ENCODE results near the gene ZNF414.
"Not testable (repeated sequence)": the region's sequence is repeated elsewhere in the genome, so short reads cannot be mapped to it uniquely, and the experiment has no call there.

Gene ZNF414

GRCh38 chr19:8513687-8514504, at the start of gene ZNF414:
TSS of gene ZNF414 (minus strand) at chr19:8514167. CDS start at chr19:8514046, 121 bp downstream.
- Mint-ChIP-seq H3K27me3 (ENCODE audit: low read depth) (no peaks in the 10 kb centered on the region), H3K9me3 (no peaks in the 10 kb centered on the region), H3K4me3 (peak within 1 kb of the TSS; percentile 91), H3K27ac (peak within 1 kb of the TSS; percentile 99), H3K4me1 (ENCODE audit: low read depth) (peaks cover 45% of the 10 kb centered on the region), H3K36me3 (ENCODE audit: low read depth) (peaks cover 24% of the 10 kb centered on the region)

- Mint-ChIP-seq H3K27me3 (ENCODE audit: low read depth) (no peaks in the 10 kb centered on the region), H3K27ac (peak overlapping the region; percentile 20), H3K4me1 (ENCODE audit: low read depth) (peaks cover 32% of the 10 kb centered on the region), H3K9me3 (no peaks in the 10 kb centered on the region), H3K36me3 (ENCODE audit: low read depth) (peaks cover 25% of the 10 kb centered on the region), H3K4me3 (no peak overlapping the region)
Measured at GRCh38 chr19:8561075-8561764, 47.3 kb upstream of the ZNF414 start.

GRCh38 chr19:8558325-8558724, 44.4 kb upstream of the ZNF414 start:
- H3K4me1 Mint-ChIP-seq (ENCODE audit: low read depth) = peaks cover 28% of the 10 kb centered on the region
- no peak overlapping the region for H3K4me3 Mint-ChIP-seq
- H3K27ac Mint-ChIP-seq = peak overlapping the region; percentile 80
- peaks cover 27% of the 10 kb centered on the region for H3K36me3 Mint-ChIP-seq (ENCODE audit: low read depth)
- no peaks in the 10 kb centered on the region for H3K9me3 Mint-ChIP-seq
- H3K27me3 Mint-ChIP-seq (ENCODE audit: low read depth) = no peaks in the 10 kb centered on the region

DNA sequence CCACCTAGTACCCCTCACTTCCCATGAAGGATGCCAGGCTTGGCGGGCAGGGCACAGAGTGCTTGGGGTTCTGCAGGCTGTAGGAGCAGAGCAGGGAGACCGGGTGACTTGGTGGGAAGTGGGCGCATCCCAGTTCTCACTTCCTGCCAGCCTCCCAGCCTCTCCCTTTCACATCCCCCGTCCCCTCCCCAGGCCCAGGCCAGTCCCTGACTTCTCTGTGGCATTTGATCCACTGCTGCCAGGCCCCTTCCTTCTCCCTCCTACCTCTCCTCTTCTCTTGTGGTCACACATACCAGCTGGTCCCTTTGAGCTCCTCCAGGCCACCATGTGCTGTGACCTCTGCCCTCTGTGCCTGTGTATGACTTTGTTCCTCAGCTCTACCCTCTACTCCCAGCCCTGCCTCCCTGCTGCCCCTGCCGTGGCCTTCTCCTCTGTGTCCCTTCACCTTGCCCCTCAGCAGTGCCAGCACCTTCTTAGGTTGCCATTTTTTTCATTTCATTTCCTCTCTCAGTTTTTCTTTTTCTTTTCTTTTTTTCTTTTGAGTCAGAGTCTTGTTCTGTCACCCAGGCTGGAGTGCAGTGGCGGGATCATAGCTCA, 43.8 kb upstream of the ZNF414 start:
- Mint-ChIP-seq H3K4me1 (ENCODE audit: low read depth) (peaks cover 27% of the 10 kb centered on the region), H3K27ac (peak overlapping the region; percentile 80), H3K9me3 (no peaks in the 10 kb centered on the region), H3K27me3 (ENCODE audit: low read depth) (no peaks in the 10 kb centered on the region), H3K36me3 (ENCODE audit: low read depth) (peaks cover 31% of the 10 kb centered on the region), H3K4me3 (no peak overlapping the region)

DNA sequence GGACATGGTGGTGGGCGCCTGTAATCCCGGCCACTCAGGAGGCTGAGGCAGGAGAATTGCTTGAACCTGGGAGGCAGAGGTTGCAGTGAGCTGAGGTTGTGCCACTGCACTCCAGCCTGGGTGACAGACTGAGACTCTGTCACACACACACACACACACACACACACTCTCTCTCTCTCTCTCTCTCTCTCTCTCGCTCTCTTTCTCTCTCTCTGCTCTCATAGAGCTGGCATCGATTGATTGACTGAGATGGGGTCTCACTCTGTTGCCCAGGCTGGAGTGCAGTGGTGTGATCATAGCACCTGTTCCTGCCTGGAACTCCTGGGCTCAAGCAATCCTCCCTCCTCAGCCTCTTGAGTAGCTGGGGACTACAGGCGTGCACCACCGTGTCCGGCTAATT, 39.8 kb upstream of the ZNF414 start:
- peaks cover 18% of the 10 kb centered on the region for H3K4me1 Mint-ChIP-seq (ENCODE audit: low read depth)
- not testable (repeated sequence) for H3K27me3 Mint-ChIP-seq (ENCODE audit: low read depth); H3K4me3 Mint-ChIP-seq; H3K9me3 Mint-ChIP-seq; H3K27ac Mint-ChIP-seq
- peaks cover 47% of the 10 kb centered on the region for H3K36me3 Mint-ChIP-seq (ENCODE audit: low read depth)

DNA sequence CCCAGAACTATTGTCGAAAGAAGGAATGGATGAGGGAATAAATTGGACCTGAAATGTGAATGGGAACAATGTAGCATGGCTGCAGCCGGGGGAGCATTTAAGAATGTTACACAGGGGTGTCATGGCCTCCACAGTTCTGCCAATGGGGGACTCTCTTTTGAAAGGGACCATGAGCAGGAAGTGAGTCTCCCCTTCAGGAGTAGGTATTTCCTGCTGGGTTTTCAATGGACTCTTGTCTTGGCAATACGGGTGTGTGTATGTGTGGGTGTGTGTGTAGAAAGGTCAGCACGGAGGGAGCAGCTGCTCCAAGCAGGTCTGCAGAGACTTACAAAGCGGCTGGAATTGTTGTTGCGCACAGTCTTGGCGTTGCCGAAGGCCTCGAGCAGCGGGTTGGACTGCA, 38.8 kb upstream of the ZNF414 start:
- no peaks in the 10 kb centered on the region for H3K27me3 Mint-ChIP-seq (ENCODE audit: low read depth)
- no peak overlapping the region for H3K4me3 Mint-ChIP-seq
- peaks cover 46% of the 10 kb centered on the region for H3K36me3 Mint-ChIP-seq (ENCODE audit: low read depth)
- H3K9me3 Mint-ChIP-seq = no peaks in the 10 kb centered on the region
- H3K4me1 Mint-ChIP-seq (ENCODE audit: low read depth) = peaks cover 11% of the 10 kb centered on the region
- H3K27ac Mint-ChIP-seq = no peak overlapping the region

GRCh38 chr19:8550070-8550469, 36.1 kb upstream of the ZNF414 start:
- H3K27ac Mint-ChIP-seq = no peak overlapping the region
- H3K27me3 Mint-ChIP-seq (ENCODE audit: low read depth) = no peaks in the 10 kb centered on the region
- H3K36me3 Mint-ChIP-seq (ENCODE audit: low read depth) = peaks cover 51% of the 10 kb centered on the region
- no peaks in the 10 kb centered on the region for H3K9me3 Mint-ChIP-seq
- no peak overlapping the region for H3K4me3 Mint-ChIP-seq
- H3K4me1 Mint-ChIP-seq (ENCODE audit: low read depth) = peaks cover 6% of the 10 kb centered on the region

DNA sequence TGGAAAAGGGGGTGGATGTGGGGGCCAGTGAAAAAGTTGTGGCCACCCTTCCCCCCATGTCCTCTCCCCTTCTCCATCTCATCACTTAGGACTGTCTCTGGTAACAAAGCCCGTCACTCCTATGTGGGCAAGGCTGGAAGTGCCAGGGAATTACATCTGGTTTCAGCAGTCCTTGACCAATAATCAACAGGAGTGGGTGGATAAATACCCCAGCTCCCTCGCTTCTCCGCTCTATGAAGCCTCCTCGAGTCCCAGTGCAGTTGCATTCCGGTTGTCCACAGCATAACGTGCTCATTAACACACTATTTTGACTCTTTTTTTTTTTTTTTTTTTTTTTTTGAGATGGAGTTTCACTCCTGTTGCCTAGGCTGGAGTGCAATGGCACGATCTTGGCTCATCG, 31.8 kb upstream of the ZNF414 start:
- Mint-ChIP-seq H3K4me3 (no peak overlapping the region), H3K36me3 (ENCODE audit: low read depth) (peaks cover 33% of the 10 kb centered on the region), H3K27me3 (ENCODE audit: low read depth) (no peaks in the 10 kb centered on the region), H3K9me3 (no peaks in the 10 kb centered on the region), H3K27ac (no peak overlapping the region), H3K4me1 (ENCODE audit: low read depth) (no peaks in the 10 kb centered on the region)

- H3K4me1 Mint-ChIP-seq (ENCODE audit: low read depth) = no peaks in the 10 kb centered on the region
- H3K27me3 Mint-ChIP-seq (ENCODE audit: low read depth) = no peaks in the 10 kb centered on the region
- peaks cover 31% of the 10 kb centered on the region for H3K36me3 Mint-ChIP-seq (ENCODE audit: low read depth)
- H3K27ac Mint-ChIP-seq = no peak overlapping the region
- H3K9me3 Mint-ChIP-seq = no peaks in the 10 kb centered on the region
- no peak overlapping the region for H3K4me3 Mint-ChIP-seq
Measured at GRCh38 chr19:8544168-8544567, 30.2 kb upstream of the ZNF414 start.

DNA sequence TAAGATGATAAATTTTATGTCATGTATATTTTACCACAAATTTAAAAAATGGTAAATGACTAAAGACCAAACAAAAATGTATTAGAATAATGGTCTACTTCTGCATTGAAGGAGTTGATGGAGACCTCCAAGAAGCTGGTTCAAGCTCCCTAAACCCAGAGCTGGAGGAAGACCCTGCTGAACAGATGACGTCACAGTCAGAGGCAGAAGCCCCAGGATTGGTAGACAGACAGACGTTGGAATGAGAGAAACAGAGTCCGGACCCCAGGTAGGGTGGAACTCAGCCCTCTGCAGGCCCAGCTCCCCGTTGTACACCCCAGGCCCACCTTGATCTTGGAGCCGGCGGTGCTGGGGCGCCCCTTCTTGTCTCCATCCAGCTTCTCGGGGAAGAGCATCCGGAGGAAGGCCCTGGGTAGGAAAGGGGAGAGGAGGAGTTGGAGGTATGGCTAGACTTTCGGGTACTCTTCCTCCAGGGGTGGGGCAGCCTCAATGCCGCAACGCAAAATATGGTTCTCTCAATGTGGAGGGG, 25.7 kb upstream of the ZNF414 start:
- H3K4me3 Mint-ChIP-seq = no peak overlapping the region
- no peaks in the 10 kb centered on the region for H3K27me3 Mint-ChIP-seq (ENCODE audit: low read depth)
- peaks cover 39% of the 10 kb centered on the region for H3K36me3 Mint-ChIP-seq (ENCODE audit: low read depth)
- no peaks in the 10 kb centered on the region for H3K9me3 Mint-ChIP-seq
- no peak overlapping the region for H3K27ac Mint-ChIP-seq
- peaks cover 3% of the 10 kb centered on the region for H3K4me1 Mint-ChIP-seq (ENCODE audit: low read depth)

- H3K9me3 Mint-ChIP-seq = no peaks in the 10 kb centered on the region
- no peaks in the 10 kb centered on the region for H3K27me3 Mint-ChIP-seq (ENCODE audit: low read depth)
- peaks cover 3% of the 10 kb centered on the region for H3K4me1 Mint-ChIP-seq (ENCODE audit: low read depth)
- peaks cover 45% of the 10 kb centered on the region for H3K36me3 Mint-ChIP-seq (ENCODE audit: low read depth)
- no peak overlapping the region for H3K27ac Mint-ChIP-seq
- no peak overlapping the region for H3K4me3 Mint-ChIP-seq
Measured at GRCh38 chr19:8537099-8537498, 23.1 kb upstream of the ZNF414 start.

DNA sequence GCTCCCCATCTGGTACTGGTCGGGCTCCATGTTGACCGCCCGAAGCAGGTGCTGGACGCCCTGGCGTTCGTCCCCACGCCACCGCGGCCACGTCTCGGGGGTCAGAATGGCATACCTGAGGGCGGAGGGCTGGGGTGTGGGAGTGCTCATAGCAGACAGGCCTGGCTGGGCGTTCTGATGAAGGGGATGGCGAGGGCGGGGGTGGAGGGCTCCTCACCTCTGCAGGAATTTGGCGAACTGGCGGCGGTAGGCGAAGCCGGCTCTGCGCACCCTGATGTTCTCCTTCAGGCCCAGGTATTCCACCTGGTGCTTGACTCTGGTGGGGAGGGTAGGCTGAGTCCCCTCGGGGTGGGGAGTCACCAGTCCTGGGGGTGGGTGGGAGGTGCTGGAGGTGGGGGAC, 22.3 kb upstream of the ZNF414 start:
- peaks cover 48% of the 10 kb centered on the region for H3K36me3 Mint-ChIP-seq (ENCODE audit: low read depth)
- H3K27me3 Mint-ChIP-seq (ENCODE audit: low read depth) = no peaks in the 10 kb centered on the region
- peaks cover 3% of the 10 kb centered on the region for H3K4me1 Mint-ChIP-seq (ENCODE audit: low read depth)
- no peak overlapping the region for H3K27ac Mint-ChIP-seq
- H3K4me3 Mint-ChIP-seq = no peak overlapping the region
- no peaks in the 10 kb centered on the region for H3K9me3 Mint-ChIP-seq

GRCh38 chr19:8532225-8532624, 18.3 kb upstream of the ZNF414 start:
- Mint-ChIP-seq H3K9me3 (no peaks in the 10 kb centered on the region), H3K36me3 (ENCODE audit: low read depth) (peaks cover 56% of the 10 kb centered on the region), H3K4me3 (no peak overlapping the region), H3K27me3 (ENCODE audit: low read depth) (no peaks in the 10 kb centered on the region), H3K4me1 (ENCODE audit: low read depth) (peaks cover 11% of the 10 kb centered on the region), H3K27ac (no peak overlapping the region)

DNA sequence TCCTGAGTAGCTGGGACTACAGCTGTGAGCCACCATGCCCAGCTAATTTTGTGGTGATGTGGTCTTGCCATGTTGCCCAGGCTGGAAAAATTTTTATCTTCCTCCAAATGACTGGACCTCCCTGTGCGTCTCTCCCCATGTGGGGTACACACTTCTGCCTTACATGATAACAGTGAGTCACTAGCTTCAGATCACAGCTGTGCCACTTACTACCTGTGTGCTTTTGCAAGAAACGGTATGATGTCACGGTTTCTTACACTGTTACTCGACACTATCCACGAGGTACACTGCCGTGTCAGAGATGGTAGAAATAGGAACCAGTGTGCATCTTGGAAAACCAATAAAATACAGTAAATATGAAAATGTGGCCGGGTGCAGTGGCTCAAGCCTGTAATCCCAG, 17.5 kb upstream of the ZNF414 start:
- Mint-ChIP-seq H3K27me3 (ENCODE audit: low read depth) (no peaks in the 10 kb centered on the region), H3K4me1 (ENCODE audit: low read depth) (peaks cover 14% of the 10 kb centered on the region), H3K36me3 (ENCODE audit: low read depth) (peaks cover 55% of the 10 kb centered on the region), H3K4me3 (no peak overlapping the region), H3K27ac (no peak overlapping the region), H3K9me3 (no peaks in the 10 kb centered on the region)
